ENCODE measurements around the gene CPSF2. TPM values are rescaled to one million over a fixed set of nuclear protein-coding genes. Genes with fewer than 3 reads are reported as not detected.

Gene CPSF2
- total RNA-seq, 4 donors from 2014 or later, result 4.5 to 25.9 (median 17.0) TPM

DNA sequence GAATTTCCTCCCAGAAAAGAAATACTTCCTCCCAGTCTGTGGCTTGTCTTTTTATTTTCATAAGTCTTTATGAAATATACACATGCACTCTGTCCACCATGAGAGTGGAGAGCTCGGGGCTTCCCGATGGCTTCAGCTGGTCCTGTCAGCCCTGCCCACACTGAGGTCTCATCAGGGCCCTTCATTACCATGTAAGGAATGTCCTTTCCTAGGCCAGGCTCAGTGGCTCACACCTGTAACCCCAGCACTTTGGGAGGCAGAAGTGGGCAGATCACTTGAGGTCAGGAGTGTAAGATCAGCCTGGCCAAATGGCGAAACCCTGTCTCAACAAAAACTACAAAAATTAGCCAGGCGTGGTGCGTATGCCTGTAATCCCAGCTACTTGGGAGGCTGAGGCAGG, 77.0 kb downstream of the CPSF2 start:
- Histone ChIP-seq H3K4me1 (no peaks in the 10 kb centered on the region), H3K4me3 (no peak overlapping the region), H3K27ac (no peak overlapping the region), H3K27me3 (peaks cover 17% of the 10 kb centered on the region), H3K9me3 (no peaks in the 10 kb centered on the region), H3K36me3 (no peaks in the 10 kb centered on the region)
- in situ Hi-C loops (cut with MboI; ENCODE audit: low pct_ligation_motif_present in 1 of 4, low pct_unique_long_range_greater_than_20kb in 1 of 4, low sequenced_read_pairs in 3 of 4) (no loop called here), intact Hi-C loops (cut with DNase I; ENCODE audit: low total_unique reads) (no loop called here)
- no peak for DNase-seq
- TF ChIP-seq POLR2A (IDR thresholded peaks at IDR 0.05), result no peak
- TF ChIP-seq POLR2AphosphoS5 (IDR thresholded peaks at IDR 0.05), result no peak
- TF ChIP-seq, protein P1, sequence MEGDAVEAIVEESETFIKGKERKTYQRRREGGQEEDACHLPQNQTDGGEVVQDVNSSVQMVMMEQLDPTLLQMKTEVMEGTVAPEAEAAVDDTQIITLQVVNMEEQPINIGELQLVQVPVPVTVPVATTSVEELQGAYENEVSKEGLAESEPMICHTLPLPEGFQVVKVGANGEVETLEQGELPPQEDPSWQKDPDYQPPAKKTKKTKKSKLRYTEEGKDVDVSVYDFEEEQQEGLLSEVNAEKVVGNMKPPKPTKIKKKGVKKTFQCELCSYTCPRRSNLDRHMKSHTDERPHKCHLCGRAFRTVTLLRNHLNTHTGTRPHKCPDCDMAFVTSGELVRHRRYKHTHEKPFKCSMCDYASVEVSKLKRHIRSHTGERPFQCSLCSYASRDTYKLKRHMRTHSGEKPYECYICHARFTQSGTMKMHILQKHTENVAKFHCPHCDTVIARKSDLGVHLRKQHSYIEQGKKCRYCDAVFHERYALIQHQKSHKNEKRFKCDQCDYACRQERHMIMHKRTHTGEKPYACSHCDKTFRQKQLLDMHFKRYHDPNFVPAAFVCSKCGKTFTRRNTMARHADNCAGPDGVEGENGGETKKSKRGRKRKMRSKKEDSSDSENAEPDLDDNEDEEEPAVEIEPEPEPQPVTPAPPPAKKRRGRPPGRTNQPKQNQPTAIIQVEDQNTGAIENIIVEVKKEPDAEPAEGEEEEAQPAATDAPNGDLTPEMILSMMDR (IDR thresholded peaks at IDR 0.05), result no peak
- no peak for TF ChIP-seq EP300 (IDR thresholded peaks at IDR 0.05; ENCODE audit: low read depth)
- 76% methylated on average over 5 of the region's 5 CpGs; no CpG with 5 or more reads in 1 of the 2 donors for WGBS, 2 donors (ENCODE audit: low coverage in 1 of 2)

- Histone ChIP-seq H3K4me3 (no peak overlapping the region), H3K36me3 (no peaks in the 10 kb centered on the region), H3K27ac (no peak overlapping the region), H3K4me1 (no peaks in the 10 kb centered on the region), H3K9me3 (no peaks in the 10 kb centered on the region), H3K27me3 (peaks cover 17% of the 10 kb centered on the region)
- in situ Hi-C loops (cut with MboI; ENCODE audit: low pct_ligation_motif_present in 1 of 4, low pct_unique_long_range_greater_than_20kb in 1 of 4, low sequenced_read_pairs in 3 of 4), result no loop called here
- TF ChIP-seq POLR2AphosphoS5 (IDR thresholded peaks at IDR 0.05) (no peak), EP300 (IDR thresholded peaks at IDR 0.05; ENCODE audit: low read depth) (no peak), POLR2A (IDR thresholded peaks at IDR 0.05) (no peak)
- TF ChIP-seq, protein P1 (IDR thresholded peaks at IDR 0.05), result no peak
- intact Hi-C loops (cut with DNase I; ENCODE audit: low total_unique reads), result no loop called here
- no peak for DNase-seq
- 52 to 54% methylated on average over 3 to 6 of the region's 6 CpGs for WGBS, 2 donors (ENCODE audit: low coverage in 1 of 2)
Measured at GRCh38 chr14:92199763-92200162, 78.0 kb downstream of the CPSF2 start.

- in situ Hi-C loops (cut with MboI; ENCODE audit: low pct_ligation_motif_present in 1 of 4, low pct_unique_long_range_greater_than_20kb in 1 of 4, low sequenced_read_pairs in 3 of 4) (no loop called here), intact Hi-C loops (cut with DNase I; ENCODE audit: low total_unique reads) (no loop called here)
- H3K27me3 ChIP-seq, result peaks cover 17% of the 10 kb centered on the region
- H3K4me1 ChIP-seq, result no peaks in the 10 kb centered on the region
- H3K4me3 ChIP-seq, result no peak overlapping the region
- H3K9me3 ChIP-seq, result no peaks in the 10 kb centered on the region
- TF ChIP-seq, protein P1 (IDR thresholded peaks at IDR 0.05), result no peak
- TF ChIP-seq POLR2AphosphoS5 (IDR thresholded peaks at IDR 0.05) (no peak), EP300 (IDR thresholded peaks at IDR 0.05; ENCODE audit: low read depth) (no peak), POLR2A (IDR thresholded peaks at IDR 0.05) (no peak)
- H3K27ac ChIP-seq, result no peak overlapping the region
- H3K36me3 ChIP-seq, result no peaks in the 10 kb centered on the region
- WGBS, 2 donors (ENCODE audit: low coverage in 1 of 2), result 72 to 77% methylated on average over 6 to 7 of the region's 7 CpGs
- no peak for DNase-seq
Measured at GRCh38 chr14:92203116-92203515, 81.3 kb downstream of the CPSF2 start.

- H3K27me3 ChIP-seq, result peaks cover 12% of the 10 kb centered on the region
- 79% methylated on average over 2 of the region's 2 CpGs; no CpG with 5 or more reads in 1 of the 2 donors for WGBS, 2 donors (ENCODE audit: low coverage in 1 of 2)
- H3K4me1 ChIP-seq, result no peaks in the 10 kb centered on the region
- H3K27ac ChIP-seq, result no peak overlapping the region
- TF ChIP-seq POLR2AphosphoS5 (IDR thresholded peaks at IDR 0.05) (no peak), EP300 (IDR thresholded peaks at IDR 0.05; ENCODE audit: low read depth) (no peak), POLR2A (IDR thresholded peaks at IDR 0.05) (no peak)
- TF ChIP-seq, protein P1 (IDR thresholded peaks at IDR 0.05), result no peak
- intact Hi-C loops (cut with DNase I; ENCODE audit: low total_unique reads) (no loop called here), in situ Hi-C loops (cut with MboI; ENCODE audit: low pct_ligation_motif_present in 1 of 4, low pct_unique_long_range_greater_than_20kb in 1 of 4, low sequenced_read_pairs in 3 of 4) (no loop called here)
- no peak for DNase-seq
- no peak overlapping the region for H3K4me3 ChIP-seq
- no peaks in the 10 kb centered on the region for H3K36me3 ChIP-seq
- no peaks in the 10 kb centered on the region for H3K9me3 ChIP-seq
Measured at GRCh38 chr14:92204792-92205191, 83.0 kb downstream of the CPSF2 start.
